K562 (cell line): ENCODE results near the gene BCL2A1. TPM values are rescaled to one million over a fixed set of nuclear protein-coding genes. Genes with fewer than 3 reads are reported as not detected.

Experiments used
- CEBPG ChIP-seq, 3 experiments: fragments of 200-800 bp in 1 of 3; sonication (Bioruptor generic) in 1 of 3; sonication (generic) in 1 of 3; formaldehyde crosslinking in 1 of 3; IDR thresholded peaks in 2 of 3; conservative IDR thresholded peaks in 1 of 3; 2 replicates each; pipeline versions ENCODE4 v1.6.1 to v1.8.0; 2016 to 2022; ENCODE audit warnings: missing compliant biosample characterization in 2 of 3, missing genetic modification characterization in 2 of 3, mild to moderate bottlenecking in 1 of 3, missing genetic modification reagents in 1 of 3
- COPS2 ChIP-seq: fragments of 450-650 bp; conservative IDR thresholded peaks from 2 replicates; pipeline ENCODE4 v1.6.1; 2016; ENCODE audit warnings: mild to moderate bottlenecking, moderate library complexity
- EZH2 ChIP-seq: IDR thresholded peaks from 2 replicates; pipeline ENCODE4 v1.6.1; 2012; ENCODE audit warnings: low read depth, mild to moderate bottlenecking, inconsistent platforms, low read length, borderline replicate concordance
- MAFG ChIP-seq: fragments of 450-650 bp; conservative IDR thresholded peaks from 2 replicates; pipeline ENCODE4 v1.6.1; 2016; ENCODE audit warnings: missing genetic modification characterization, missing compliant biosample characterization
- MGA ChIP-seq: fragments of 450-650 bp; IDR thresholded peaks from 2 replicates; pipeline ENCODE4 v1.6.1; 2016; ENCODE audit warnings: mild to moderate bottlenecking, moderate library complexity
- PREB ChIP-seq: sonication (generic); formaldehyde crosslinking; IDR thresholded peaks from 2 replicates; pipeline ENCODE4 v1.8.1; 2023; ENCODE audit warnings: mild to moderate bottlenecking, missing genetic modification reagents
- TCF3 ChIP-seq: sonication (generic); formaldehyde crosslinking; IDR thresholded peaks from 2 replicates; pipeline ENCODE4 v1.4.0; 2020; ENCODE audit warnings: mild to moderate bottlenecking, missing genetic modification reagents
- ZNF316 ChIP-seq: fragments of 450-650 bp; IDR thresholded peaks from 2 replicates; pipeline ENCODE4 v1.6.1; 2016
- polyA plus RNA-seq, 8 experiments: library from polyadenylated mRNA; depleted of rRNA in 4 of 8; stranded (reverse) in 5 of 8; unstranded in 3 of 8; fragments of >200 nt; fragmentation: Nextera tagmentation in 2 of 8; fragmentation: Illumina TruSeq in 1 of 8; extraction: Ambion mirVana in 2 of 8; extraction: Trizol in 1 of 8; gene quantifications; 2 replicates each; pipeline versions ENCODE4 v1.2.1 to v1.2.3, GENCODE V29; 2011 to 2014; ENCODE audit warnings: inconsistent platforms in 1 of 8, missing spikeins in 1 of 8
- total RNA-seq, 7 experiments: library from RNA; depleted of rRNA in 6 of 7; stranded (reverse); fragments of >200 nt in 6 of 7; fragmentation: Illumina TruSeq in 2 of 7; extraction: Trizol in 2 of 7; gene quantifications; 2 replicates each; pipeline versions ENCODE4 v1.2.1 to v1.2.3, GENCODE V29; 2011 to 2021; ENCODE audit warnings: low replicate concordance in 1 of 7

The BCL2A1 gene
- total and polyA plus RNA-seq, 9 of the 15 experiments (the other 6 are each of a cell fraction or from before 2014, with no cell fraction given), result 0.11 to 1.2 (median 0.25) TPM; not detected in 4

GRCh38 chr15:79978655-79979514, 7.9 kb upstream of the BCL2A1 start (continued):
- no peak for TF ChIP-seq EZH2
- TF ChIP-seq MAFG (tag), result peak; percentile 36; the same call in 1 of the 2 replicates
- TF ChIP-seq ZNF316, result peak; percentile 57; the same call in 1 of the 2 replicates
- peak; percentile 68 for TF ChIP-seq MGA
- no peak for TF ChIP-seq COPS2
- TF ChIP-seq TCF3 (CRISPR knock-in tag), result 0 out of 2 replicates have a peak, but pooled peaks have one; percentile 32
- no peak for TF ChIP-seq CEBPG (CRISPR knock-in tag; IDR thresholded peaks at IDR 0.05)
- TF ChIP-seq CEBPG (tag; conservative IDR thresholded peaks at IDR 0.05 in 1 of 2, IDR thresholded peaks at IDR 0.05 in 1 of 2), result peak; percentile 35 to 66; a peak in 3 of 4 replicates
- TF ChIP-seq PREB (CRISPR knock-in tag), result no peak
